B cell (primary cell): Measurements from ENCODE around the gene SIAH2. TPM values are rescaled to one million over a fixed set of nuclear protein-coding genes. Genes with fewer than 3 reads are reported as not detected.

Experiments used
- ATAC-seq: fragments of 200-7000 bp; cut with Tn5 transposase; one replicate; pipeline ENCODE4 v1.10.0; 2021; ENCODE audit warnings: low read depth, mild to moderate bottlenecking, moderate number of reproducible peaks, moderate library complexity
- CTCF ChIA-PET: fragments of 350-600 bp; sonication (Branson Sonifier 250); formaldehyde crosslinking; loops from one replicate; lab custom pipeline; 2021; ENCODE audit warnings: antibody characterized with exemption, inconsistent platforms; lab: Charles Lee
- POLR2A ChIA-PET: fragments of 350-600 bp; sonication (Branson Sonifier 250); formaldehyde crosslinking; loops from one replicate; lab custom pipeline; 2021; ENCODE audit warnings: antibody characterized with exemption; lab: Charles Lee
- DNase-seq: peaks from one replicate; pipeline ENCODE4 v3.0.0; 2013
- H2AFZ ChIP-seq: 2 replicates; pipeline ENCODE4 v1.6.1; 2012; ENCODE audit warnings: mild to moderate bottlenecking, low read depth, low read length; ENCODE audit not compliant: insufficient read depth, poor library complexity, severe bottlenecking
- H3K27ac ChIP-seq, 2 donors: 1 replicate in 1 of 2; 2 replicates in 1 of 2; pipeline ENCODE4 v1.5.1; 2012 to 2013; ENCODE audit warnings: low read length in 2 of 2, mild to moderate bottlenecking in 2 of 2, moderate library complexity in 1 of 2
- H3K27me3 ChIP-seq, 4 experiments: fragments of 200-600 bp in 1 of 4; sonication (generic) in 1 of 4; replicated peaks in 1 of 4; 1 replicate in 2 of 4; 2 replicates in 2 of 4; pipeline versions ENCODE4 v1.6.1 to v1.7.0; 2013 to 2016; ENCODE audit warnings: low read length in 3 of 4, mild to moderate bottlenecking in 2 of 4, mixed read lengths in 1 of 4, moderate library complexity in 1 of 4; ENCODE audit not compliant: insufficient read depth in 4 of 4, control insufficient read depth in 3 of 4; ENCODE audit errors: control extremely low read depth in 1 of 4
- H3K36me3 ChIP-seq, 2 experiments: replicated peaks in 1 of 2; 1 replicate in 1 of 2; 2 replicates in 1 of 2; pipeline versions ENCODE4 v1.6.1 to v1.7.1; 2013; ENCODE audit warnings: low read length in 1 of 2; ENCODE audit not compliant: insufficient read depth in 2 of 2, control insufficient read depth in 1 of 2; ENCODE audit errors: control extremely low read depth in 1 of 2, extremely low read depth in 1 of 2
- H3K4me1 ChIP-seq, 2 donors: fragments of 200-600 bp in 1 of 2; sonication (generic) in 1 of 2; 1 replicate in 1 of 2; 2 replicates in 1 of 2; pipeline versions ENCODE4 v1.5.1 to v1.6.1; 2013 to 2017; ENCODE audit warnings: low read length in 2 of 2; ENCODE audit not compliant: control insufficient read depth in 2 of 2, insufficient read depth in 2 of 2
- H3K4me2 ChIP-seq: replicated peaks from 2 replicates; pipeline ENCODE3; 2012; ENCODE audit warnings: mild to moderate bottlenecking, low read depth, low read length; ENCODE audit not compliant: poor library complexity, severe bottlenecking
- H3K4me3 ChIP-seq, 5 experiments: fragments of 200-600 bp in 1 of 5; sonication (generic) in 1 of 5; 1 replicate in 3 of 5; 2 replicates in 2 of 5; pipeline versions ENCODE4 v1.5.1 to v1.7.0; 2011 to 2016; ENCODE audit warnings: low read length in 4 of 5, mild to moderate bottlenecking in 4 of 5, low read depth in 2 of 5, control low read depth in 1 of 5, moderate library complexity in 1 of 5; ENCODE audit not compliant: insufficient read depth in 1 of 5; ENCODE audit errors: control extremely low read depth in 1 of 5, extremely low read depth in 1 of 5
- H3K79me2 ChIP-seq: fragments of 200-600 bp; sonication (generic); one replicate; pipeline ENCODE4 v1.6.0; 2016; ENCODE audit warnings: low read length; ENCODE audit not compliant: control insufficient read depth, insufficient read depth
- H3K9ac ChIP-seq: fragments of 200-600 bp; sonication (generic); 2 replicates; pipeline ENCODE4 v1.6.1; 2017; ENCODE audit warnings: mild to moderate bottlenecking, low read length, moderate library complexity
- H3K9me3 ChIP-seq, 3 donors: one replicate each; pipeline versions ENCODE4 v1.6.1 to v1.7.1; 2013; ENCODE audit warnings: low read length in 2 of 3; ENCODE audit not compliant: control insufficient read depth in 2 of 3, insufficient read depth in 1 of 3; ENCODE audit errors: control extremely low read depth in 1 of 3
- H4K20me1 ChIP-seq: 2 replicates; pipeline ENCODE4 v1.6.0; 2012; ENCODE audit warnings: mild to moderate bottlenecking, low read length; ENCODE audit not compliant: insufficient read depth, control insufficient read depth, poor library complexity, severe bottlenecking
- H3K27ac Mint-ChIP-seq: one replicate; pipeline ENCODE4 v1.8.0; 2021; ENCODE audit warnings: mixed read lengths
- H3K27me3 Mint-ChIP-seq: one replicate; pipeline ENCODE4 v1.8.0; 2021; ENCODE audit warnings: mixed read lengths
- H3K4me1 Mint-ChIP-seq: one replicate; pipeline ENCODE4 v1.8.0; 2021; ENCODE audit warnings: mixed read lengths
- H3K4me3 Mint-ChIP-seq: one replicate; pipeline ENCODE4 v1.8.0; 2021; ENCODE audit warnings: mixed read lengths
- H3K9me3 Mint-ChIP-seq: one replicate; pipeline ENCODE4 v1.8.0; 2022; ENCODE audit warnings: mixed read lengths; ENCODE audit not compliant: insufficient read depth
- EZH2 ChIP-seq: IDR thresholded peaks from 2 replicates; pipeline ENCODE4 v1.6.1; 2012; ENCODE audit warnings: borderline replicate concordance, low read depth, mild to moderate bottlenecking, moderate library complexity, low read length; ENCODE audit not compliant: insufficient read depth, poor library complexity, severe bottlenecking
- WGBS: methylation state at CpG from one replicate; pipeline ENCODE4 v1.1.5; 2013; ENCODE audit warnings: missing lambda C conversion rate; ENCODE audit not compliant: insufficient coverage; 5-methylcytosine and 5-hydroxymethylcytosine counted together
- intact Hi-C: fragments of 100-400 bp; cut with micrococcal nuclease; formaldehyde crosslinking; loops from one replicate; pipeline ENCODE4 v1.10.0; 2022
- polyA plus RNA-seq: library from polyadenylated mRNA; depleted of rRNA; stranded (reverse); fragments of >200 nt; gene quantifications from 2 replicates; pipeline ENCODE4 v1.2.3, GENCODE V29; 2012
- total RNA-seq, 2 donors: library from RNA; stranded (reverse); fragments of 120-200 nt in 1 of 2; gene quantifications; 1 replicate in 1 of 2; 2 replicates in 1 of 2; pipeline versions ENCODE4 v1.2.3 to v1.2.4, GENCODE V29; 2013 to 2022
- TF ChIP-seq, protein P1 (sequence below): fragments of 200-600 bp; IDR thresholded peaks from one replicate; pipeline ENCODE4 v1.8.0; 2022; ENCODE audit warnings: antibody characterized with exemption, mild to moderate bottlenecking

SIAH2 gene
- total and polyA plus RNA-seq, 2 donors (not counting 1 experiment from before 2014, with no cell fraction given): 22.3 to 83.4 TPM

DNA sequence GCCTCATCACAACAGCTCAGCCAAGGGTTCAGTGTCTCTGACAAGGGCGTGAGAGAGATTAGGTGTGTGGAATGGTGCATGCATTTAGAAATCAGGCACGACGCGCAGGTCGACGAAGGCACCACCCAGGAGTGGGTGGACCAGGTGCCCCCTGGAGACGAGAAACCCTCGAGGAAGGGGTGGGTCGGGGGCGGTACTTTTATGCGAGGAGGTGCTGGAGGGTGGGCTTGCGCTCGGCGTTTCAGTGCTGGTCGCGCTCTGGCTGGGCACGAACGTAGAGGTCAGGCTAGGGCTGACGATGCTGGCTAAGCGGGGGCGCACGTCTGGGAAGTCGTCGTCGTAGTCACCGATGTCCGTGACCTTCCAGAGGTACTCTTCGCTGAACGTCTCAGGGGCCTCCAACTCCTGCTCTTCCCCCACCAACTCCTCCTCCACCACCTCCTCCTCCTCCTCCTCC lies 59.6 kb downstream of the SIAH2 start:
- DNase-seq: peak; percentile 70
- H3K4me1 Mint-ChIP-seq: peaks cover 16% of the 10 kb centered on the region
- Histone ChIP-seq H3K27me3 (no peaks in the 10 kb centered on the region), H3K4me2 (peak overlapping the region; percentile 87), H3K27ac (peak overlapping the region; percentile 84 to 97), H4K20me1 (no peaks in the 10 kb centered on the region), H3K9me3 (peaks cover 0 to 1% (median 0%) of the 10 kb centered on the region in 3 donors), H3K4me1 (peaks cover 0 to 13% of the 10 kb centered on the region in 2 donors), H3K4me3 (peak overlapping the region in 4 of 5 experiments; percentile 68 to 88 (median 77)), H3K36me3 (peaks cover 0 to 1% of the 10 kb centered on the region in 2 experiments), H3K79me2 (peaks cover 8% of the 10 kb centered on the region), H3K9ac (peak overlapping the region; percentile 97), H2AFZ (peak overlapping the region; percentile 91)
- no peak for TF ChIP-seq EZH2
- TF ChIP-seq, protein P1, sequence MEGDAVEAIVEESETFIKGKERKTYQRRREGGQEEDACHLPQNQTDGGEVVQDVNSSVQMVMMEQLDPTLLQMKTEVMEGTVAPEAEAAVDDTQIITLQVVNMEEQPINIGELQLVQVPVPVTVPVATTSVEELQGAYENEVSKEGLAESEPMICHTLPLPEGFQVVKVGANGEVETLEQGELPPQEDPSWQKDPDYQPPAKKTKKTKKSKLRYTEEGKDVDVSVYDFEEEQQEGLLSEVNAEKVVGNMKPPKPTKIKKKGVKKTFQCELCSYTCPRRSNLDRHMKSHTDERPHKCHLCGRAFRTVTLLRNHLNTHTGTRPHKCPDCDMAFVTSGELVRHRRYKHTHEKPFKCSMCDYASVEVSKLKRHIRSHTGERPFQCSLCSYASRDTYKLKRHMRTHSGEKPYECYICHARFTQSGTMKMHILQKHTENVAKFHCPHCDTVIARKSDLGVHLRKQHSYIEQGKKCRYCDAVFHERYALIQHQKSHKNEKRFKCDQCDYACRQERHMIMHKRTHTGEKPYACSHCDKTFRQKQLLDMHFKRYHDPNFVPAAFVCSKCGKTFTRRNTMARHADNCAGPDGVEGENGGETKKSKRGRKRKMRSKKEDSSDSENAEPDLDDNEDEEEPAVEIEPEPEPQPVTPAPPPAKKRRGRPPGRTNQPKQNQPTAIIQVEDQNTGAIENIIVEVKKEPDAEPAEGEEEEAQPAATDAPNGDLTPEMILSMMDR: no peak
- peak overlapping the region; percentile 97 for H3K27ac Mint-ChIP-seq
- no peaks in the 10 kb centered on the region for H3K27me3 Mint-ChIP-seq
- H3K4me3 Mint-ChIP-seq: peak overlapping the region; percentile 98
- intact Hi-C loops: loop anchor here (1.0 kb wide), 3 partner anchors 100 to 294 kb away; partner anchors contain the start of genes EIF2A, SELENOT and SERP1
- no peaks in the 10 kb centered on the region for H3K9me3 Mint-ChIP-seq
- POLR2A ChIA-PET: interaction anchor here (0.6 to 1.5 kb wide), 9 partner anchors 60 to 1769 kb away, joined by 4 to 15 read pairs (median 6); partner anchors contain the start of genes EIF2A, SELENOT, SERP1 and SIAH2
- WGBS: 3% methylated on average over 29 of the region's 29 CpGs
- CTCF ChIA-PET: interaction anchor here (0.7 to 2.0 kb wide), 10 partner anchors 12 to 181 kb away, joined by 3 to 7 read pairs (median 4); partner anchors contain the start of genes SELENOT and SIAH2
- peak; percentile 55 for ATAC-seq

DNA sequence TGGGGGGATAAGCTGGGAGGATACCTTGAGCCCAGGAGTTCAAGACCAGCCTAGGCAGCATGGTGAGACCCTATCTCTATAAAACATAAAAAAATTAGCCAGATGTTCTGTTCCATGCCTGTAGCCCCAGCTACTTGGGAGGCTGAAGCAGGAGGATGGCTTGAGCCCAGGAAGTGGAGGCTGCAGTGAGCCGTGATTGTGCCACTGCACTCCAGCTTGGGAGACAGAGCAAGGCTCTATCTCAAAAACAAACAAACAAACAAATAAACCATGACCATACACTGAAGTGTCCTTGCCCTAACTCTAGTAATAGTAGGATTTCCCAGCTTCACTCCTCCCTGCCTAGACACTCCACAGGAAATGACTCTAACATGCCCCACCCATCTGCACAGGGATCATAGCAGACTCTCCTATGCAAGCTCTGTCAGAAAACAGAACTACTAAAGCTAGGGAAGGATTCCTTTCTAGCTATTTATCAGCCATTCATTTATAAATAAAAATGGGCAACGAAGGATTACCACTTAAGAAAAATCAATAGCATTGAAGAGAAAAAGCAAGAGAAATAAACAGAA lies 63.8 kb downstream of the SIAH2 start:
- ATAC-seq (no peak), DNase-seq (no peak)
- Mint-ChIP-seq H3K9me3 (no peaks in the 10 kb centered on the region), H3K4me3 (no peak overlapping the region), H3K27ac (no peak overlapping the region), H3K27me3 (no peaks in the 10 kb centered on the region), H3K4me1 (peaks cover 12% of the 10 kb centered on the region)
- no peaks in the 10 kb centered on the region for H4K20me1 ChIP-seq
- H2AFZ ChIP-seq: no peak overlapping the region
- no peaks in the 10 kb centered on the region for H3K27me3 ChIP-seq
- intact Hi-C loops: no loop called here
- TF ChIP-seq, protein P1: no peak
- no peak for TF ChIP-seq EZH2
- no peak overlapping the region for H3K9ac ChIP-seq
- no peaks in the 10 kb centered on the region for H3K79me2 ChIP-seq
- peaks cover 0 to 9% of the 10 kb centered on the region in 2 donors for H3K4me1 ChIP-seq
- CTCF ChIA-PET: no interaction called here
- POLR2A ChIA-PET: no interaction called here
- H3K36me3 ChIP-seq: no peaks in the 10 kb centered on the region
- no peak overlapping the region for H3K4me2 ChIP-seq
- H3K4me3 ChIP-seq: no peak overlapping the region
- no peak overlapping the region for H3K27ac ChIP-seq
- no CpG with 5 or more reads among the region's 2 CpGs for WGBS
- no peaks in the 10 kb centered on the region for H3K9me3 ChIP-seq
